Activated naive CD8-positive, alpha-beta T cell treated with anti-CD3 and anti-CD28 coated beads, Interleukin-2, amount 50 U/mL, for 24 hours (primary cell): Measurements from ENCODE around the gene HAGH.

ENCODE experiments used
- ATAC-seq: fragments of 150-1000 bp; cut with Tn5 transposase; one replicate; pipeline ENCODE4 v1.10.0; 2021
- DNase-seq: peaks from one replicate; pipeline ENCODE4 v3.0.0; 2021
- H3K27ac Mint-ChIP-seq: one replicate; pipeline ENCODE4 v1.8.0; 2021; ENCODE audit warnings: mild to moderate bottlenecking, mixed read lengths
- H3K27me3 Mint-ChIP-seq: one replicate; pipeline ENCODE4 v1.8.0; 2021; ENCODE audit warnings: mixed read lengths
- H3K36me3 Mint-ChIP-seq: one replicate; pipeline ENCODE4 v1.8.0; 2021; ENCODE audit warnings: low read depth, mixed read lengths
- H3K4me1 Mint-ChIP-seq: one replicate; pipeline ENCODE4 v1.8.0; 2021; ENCODE audit warnings: mixed read lengths
- H3K4me3 Mint-ChIP-seq: one replicate; pipeline ENCODE4 v1.8.0; 2021; ENCODE audit warnings: mild to moderate bottlenecking, moderate library complexity, mixed read lengths
- H3K9me3 Mint-ChIP-seq: one replicate; pipeline ENCODE4 v1.8.0; 2021; ENCODE audit warnings: mixed read lengths

HAGH gene

GRCh38 chr16:1779741-1780676 lies 46.6 kb downstream of the HAGH start:
- DNase-seq (no peak), ATAC-seq (no peak)
- Mint-ChIP-seq H3K4me3 (peak overlapping the region; percentile 79), H3K27ac (no peak overlapping the region), H3K9me3 (no peaks in the 10 kb centered on the region), H3K27me3 (peaks cover 3% of the 10 kb centered on the region), H3K36me3 (no peaks in the 10 kb centered on the region), H3K4me1 (peaks cover 24% of the 10 kb centered on the region)

GRCh38 chr16:1779234-1779701 lies 47.4 kb downstream of the HAGH start:
- ATAC-seq (no peak), DNase-seq (no peak)
- Mint-ChIP-seq H3K9me3 (no peaks in the 10 kb centered on the region), H3K4me3 (no peak overlapping the region), H3K27ac (no peak overlapping the region), H3K27me3 (peaks cover 3% of the 10 kb centered on the region), H3K36me3 (no peaks in the 10 kb centered on the region), H3K4me1 (peaks cover 26% of the 10 kb centered on the region)

- no peaks in the 10 kb centered on the region for H3K36me3 Mint-ChIP-seq
- no peaks in the 10 kb centered on the region for H3K9me3 Mint-ChIP-seq
- no peak for DNase-seq
- H3K27me3 Mint-ChIP-seq: peaks cover 3% of the 10 kb centered on the region
- H3K4me3 Mint-ChIP-seq: no peak overlapping the region
- no peak overlapping the region for H3K27ac Mint-ChIP-seq
- ATAC-seq: no peak
- peaks cover 25% of the 10 kb centered on the region for H3K4me1 Mint-ChIP-seq
Measured at GRCh38 chr16:1778200-1779179, 48.1 kb downstream of the HAGH start.

GRCh38 chr16:1777375-1778199 lies 49.0 kb downstream of the HAGH start:
- Mint-ChIP-seq H3K27ac (no peak overlapping the region), H3K36me3 (no peaks in the 10 kb centered on the region), H3K9me3 (no peaks in the 10 kb centered on the region), H3K27me3 (peaks cover 1% of the 10 kb centered on the region), H3K4me1 (peaks cover 20% of the 10 kb centered on the region), H3K4me3 (no peak overlapping the region)
- ATAC-seq: no peak
- no peak for DNase-seq

- Mint-ChIP-seq H3K4me1 (peaks cover 20% of the 10 kb centered on the region), H3K4me3 (no peak overlapping the region), H3K27me3 (no peaks in the 10 kb centered on the region), H3K9me3 (no peaks in the 10 kb centered on the region), H3K36me3 (peaks cover 5% of the 10 kb centered on the region), H3K27ac (no peak overlapping the region)
- ATAC-seq: no peak
- DNase-seq: no peak
Measured at GRCh38 chr16:1776991-1777374, 49.6 kb downstream of the HAGH start.

GRCh38 chr16:1776672-1776955 lies 50.0 kb downstream of the HAGH start:
- Mint-ChIP-seq H3K9me3 (no peaks in the 10 kb centered on the region), H3K36me3 (peaks cover 8% of the 10 kb centered on the region), H3K27me3 (no peaks in the 10 kb centered on the region), H3K4me3 (no peak overlapping the region), H3K27ac (no peak overlapping the region), H3K4me1 (peaks cover 19% of the 10 kb centered on the region)
- ATAC-seq (no peak), DNase-seq (no peak)

- ATAC-seq (no peak), DNase-seq (no peak)
- H3K36me3 Mint-ChIP-seq: peaks cover 8% of the 10 kb centered on the region
- H3K27ac Mint-ChIP-seq: no peak overlapping the region
- no peaks in the 10 kb centered on the region for H3K9me3 Mint-ChIP-seq
- H3K4me1 Mint-ChIP-seq: peaks cover 13% of the 10 kb centered on the region
- H3K4me3 Mint-ChIP-seq: no peak overlapping the region
- no peaks in the 10 kb centered on the region for H3K27me3 Mint-ChIP-seq
Measured at GRCh38 chr16:1775846-1776671, 50.6 kb downstream of the HAGH start.

GRCh38 chr16:1775006-1775845 lies 51.4 kb downstream of the HAGH start:
- Mint-ChIP-seq H3K27ac (no peak overlapping the region), H3K4me1 (peaks cover 14% of the 10 kb centered on the region), H3K4me3 (peak overlapping the region; percentile 45), H3K9me3 (no peaks in the 10 kb centered on the region), H3K27me3 (no peaks in the 10 kb centered on the region), H3K36me3 (peaks cover 8% of the 10 kb centered on the region)
- ATAC-seq (no peak), DNase-seq (no peak)

- Mint-ChIP-seq H3K9me3 (no peaks in the 10 kb centered on the region), H3K4me1 (peaks cover 17% of the 10 kb centered on the region), H3K36me3 (peaks cover 11% of the 10 kb centered on the region), H3K27ac (no peak overlapping the region), H3K27me3 (no peaks in the 10 kb centered on the region), H3K4me3 (peak overlapping the region; percentile 100)
- no peak for ATAC-seq
- no peak for DNase-seq
Measured at GRCh38 chr16:1774448-1774780, 52.2 kb downstream of the HAGH start.

GRCh38 chr16:1773703-1774447 lies 52.8 kb downstream of the HAGH start:
- no peak for ATAC-seq
- Mint-ChIP-seq H3K27ac (no peak overlapping the region), H3K36me3 (peaks cover 11% of the 10 kb centered on the region), H3K9me3 (no peaks in the 10 kb centered on the region), H3K4me1 (peaks cover 17% of the 10 kb centered on the region), H3K27me3 (no peaks in the 10 kb centered on the region), H3K4me3 (peak overlapping the region; percentile 100)
- DNase-seq: peak; percentile 40

- H3K4me3 Mint-ChIP-seq: peak within 1 kb of the TSS; percentile 100
- H3K27me3 Mint-ChIP-seq: no peaks in the 10 kb centered on the region
- DNase-seq (peak; percentile 86), ATAC-seq (peak; percentile 57)
- H3K9me3 Mint-ChIP-seq: no peaks in the 10 kb centered on the region
- H3K27ac Mint-ChIP-seq: peak within 1 kb of the TSS; percentile 100
- peaks cover 11% of the 10 kb centered on the region for H3K36me3 Mint-ChIP-seq
- H3K4me1 Mint-ChIP-seq: peaks cover 17% of the 10 kb centered on the region
Measured at GRCh38 chr16:1772908-1773702, 53.5 kb downstream of the HAGH start, which contains the start of gene MRPS34. MRPS34 (minus strand) TSS chr16:1773134; CDS start chr16:1773119, 15 bp downstream.
